K562 treated with DMSO at 1 percent for 12 hours (cell line): Measurements from ENCODE around the gene USP38. TPM values are rescaled to one million over a fixed set of nuclear protein-coding genes. Genes with fewer than 3 reads are reported as not detected.

Experiments
- total RNA-seq: library from RNA; unstranded; fragments of 300-600 nt; gene quantifications from 2 replicates; pipeline ENCODE4 v1.2.3, GENCODE V29; 2022; ENCODE audit not compliant: insufficient read depth

The USP38 gene
- total RNA-seq: 3.7 and 14.7 TPM in 2 replicates

DNA sequence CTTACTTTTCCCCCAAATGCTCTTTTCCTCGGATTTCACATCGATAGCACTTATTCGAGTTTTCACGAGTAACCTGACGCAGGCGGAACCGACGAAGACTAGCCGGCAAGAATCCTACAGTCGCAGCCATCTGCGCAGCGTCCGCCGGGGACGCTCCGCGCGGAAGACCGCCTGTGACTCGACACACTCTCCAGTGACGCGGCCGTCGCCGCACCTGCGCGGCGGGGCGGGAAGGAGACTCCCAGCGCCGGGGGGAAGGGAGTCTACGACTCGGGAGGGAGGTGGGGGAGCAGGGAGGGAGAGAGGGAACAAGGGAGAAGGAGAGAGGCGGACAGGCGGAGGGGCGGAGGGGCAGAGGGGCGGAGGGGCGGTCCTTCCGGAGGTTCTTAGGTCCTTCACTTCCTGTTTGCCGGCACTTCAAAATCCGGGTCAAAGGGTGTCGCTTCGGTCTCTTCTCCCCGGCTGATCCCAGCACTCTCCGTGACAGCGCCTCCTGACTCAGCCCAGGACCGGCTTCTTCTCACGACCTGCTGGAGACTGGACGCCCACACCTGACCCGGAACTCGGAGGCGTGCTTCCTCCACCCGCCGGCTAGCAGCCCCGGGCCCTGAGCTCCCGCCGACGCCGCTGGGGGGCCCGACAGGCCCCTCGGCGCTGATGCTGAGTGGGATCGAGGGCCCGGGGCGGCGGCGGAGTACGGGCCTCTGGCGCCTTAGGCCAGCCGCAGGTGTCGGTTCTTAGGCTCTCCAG lies at the start of gene USP38:
Gene USP38, plus strand, starts transcription at position 415 of the 750 bp plus-strand sequence. CDS start 534 bp downstream, outside the sequence.

Other genes starting within 250 kb of the USP38 start
- 1.6 and 5.2 TPM in 2 replicates for gene GAB1, start 152.0 kb downstream of the USP38 start, total RNA-seq